Measurements from ENCODE around the gene RFK. TPM values are rescaled to one million over a fixed set of nuclear protein-coding genes. Genes with fewer than 3 reads are reported as not detected.

The RFK gene
- total RNA-seq, 1 experiment from 2014 or later: 33.2 TPM

GRCh38 chr9:76371901-76372300 lies 22.3 kb downstream of the RFK start:
- in situ Hi-C loops (cut with HindIII; ENCODE audit: low pct_unique_long_range_greater_than_20kb, low sequenced_read_pairs): no loop called here
- no peak for ATAC-seq
- ChIA-PET POLR2A (interaction anchor here (0.8 kb wide), 1 partner anchor 55 kb away, joined by 6 read pairs; no protein-coding TSS in a partner anchor), CTCF (no interaction called here)
- DNase-seq (ENCODE audit: low read depth, low spot score): no peak
- BruUV-seq (replicated peaks): no TSS peak
- intact Hi-C loops (cut with micrococcal nuclease; ENCODE audit: unreplicated experiment): no loop called here
- no peak overlapping the region for H3K27ac ChIP-seq (ENCODE audit: low read length)
- no peaks in the 10 kb centered on the region for H3K27me3 ChIP-seq (ENCODE audit: control insufficient read depth, insufficient read depth, low read length)
- TF ChIP-seq SIN3A (IDR thresholded peaks at IDR 0.05; ENCODE audit: borderline replicate concordance, insufficient read depth, low read depth, low read length) (no peak), TCF7L2 (IDR thresholded peaks at IDR 0.05; ENCODE audit: low read depth, low read length) (no peak)
- no peaks in the 10 kb centered on the region for H3K9me3 ChIP-seq (ENCODE audit: control insufficient read depth, insufficient read depth, low read depth, low read length)
- no peaks in the 10 kb centered on the region for H3K36me3 ChIP-seq (ENCODE audit: control insufficient read depth, insufficient read depth, low read length)
- no peaks in the 10 kb centered on the region; the same call in 1 of the 2 replicates for H3K4me1 ChIP-seq (ENCODE audit: control insufficient read depth, insufficient read depth, low read length)
- H3K4me3 ChIP-seq (ENCODE audit: low read depth in 2 of 2, low read length in 2 of 2): no peak overlapping the region

DNA sequence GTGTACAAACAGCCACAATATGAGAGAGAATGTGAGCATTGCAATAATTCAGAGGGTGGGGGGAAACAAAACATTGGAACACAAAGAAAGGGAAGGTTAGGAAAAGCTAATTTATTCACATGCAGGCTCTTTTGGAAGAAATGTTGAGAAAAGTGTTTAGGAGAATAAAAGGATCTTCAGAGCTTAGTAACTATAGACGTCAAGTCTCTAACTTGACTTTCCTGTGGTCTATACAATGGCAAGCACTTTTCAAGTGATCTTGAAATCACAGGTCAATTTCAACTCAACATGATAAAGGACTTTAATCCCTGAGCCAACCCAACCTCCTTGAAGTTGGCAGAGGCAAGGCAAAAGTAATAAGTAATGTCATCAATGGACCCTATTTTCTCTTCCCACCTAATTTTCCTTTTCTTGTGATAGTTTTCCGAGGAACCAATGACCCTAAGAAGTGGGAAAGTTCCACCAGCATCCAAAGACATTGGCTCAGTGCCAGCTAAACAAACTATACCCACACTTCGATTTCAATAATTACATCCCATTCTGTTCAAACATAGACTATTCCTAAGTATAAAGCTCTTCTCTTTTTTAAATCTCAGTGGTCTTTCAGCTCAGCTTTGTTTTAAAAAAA lies 23.7 kb downstream of the RFK start:
- no peak for DNase-seq (ENCODE audit: low read depth, low spot score)
- POLR2A ChIA-PET: interaction anchor here (0.6 kb wide), 1 partner anchor 13 kb away, joined by 3 read pairs; no protein-coding TSS in a partner anchor
- CTCF ChIA-PET: no interaction called here
- Histone ChIP-seq H3K4me3 (ENCODE audit: low read depth in 2 of 2, low read length in 2 of 2) (no peak overlapping the region), H3K4me1 (ENCODE audit: control insufficient read depth, insufficient read depth, low read length) (no peaks in the 10 kb centered on the region; the same call in 1 of the 2 replicates), H3K27me3 (ENCODE audit: control insufficient read depth, insufficient read depth, low read length) (no peaks in the 10 kb centered on the region), H3K27ac (ENCODE audit: low read length) (no peak overlapping the region), H3K36me3 (ENCODE audit: control insufficient read depth, insufficient read depth, low read length) (no peaks in the 10 kb centered on the region), H3K9me3 (ENCODE audit: control insufficient read depth, insufficient read depth, low read depth, low read length) (no peaks in the 10 kb centered on the region)
- TF ChIP-seq TCF7L2 (IDR thresholded peaks at IDR 0.05; ENCODE audit: low read depth, low read length): no peak
- no peak for TF ChIP-seq REST (IDR thresholded peaks at IDR 0.05; ENCODE audit: insufficient read depth in 1 of 2, low read depth in 2 of 2, low read length in 1 of 2)
- TF ChIP-seq CTCF (IDR thresholded peaks at IDR 0.05): no peak
- TF ChIP-seq SIN3A (IDR thresholded peaks at IDR 0.05; ENCODE audit: borderline replicate concordance, insufficient read depth, low read depth, low read length): no peak
- TF ChIP-seq POLR2AphosphoS5 (IDR thresholded peaks at IDR 0.05; ENCODE audit: low read depth, low read length): no peak
- in situ Hi-C loops (cut with HindIII; ENCODE audit: low pct_unique_long_range_greater_than_20kb, low sequenced_read_pairs) (no loop called here), intact Hi-C loops (cut with micrococcal nuclease; ENCODE audit: unreplicated experiment) (no loop called here)
- ATAC-seq: no peak
- BruUV-seq (replicated peaks): no TSS peak

- no peaks in the 10 kb centered on the region; the same call in 1 of the 2 replicates for H3K4me1 ChIP-seq (ENCODE audit: control insufficient read depth, insufficient read depth, low read length)
- H3K9me3 ChIP-seq (ENCODE audit: control insufficient read depth, insufficient read depth, low read depth, low read length): no peaks in the 10 kb centered on the region
- CTCF ChIA-PET: interaction anchor here (0.6 kb wide), 1 partner anchor 503 kb away, joined by 4 read pairs; no protein-coding TSS in a partner anchor
- no peaks in the 10 kb centered on the region for H3K36me3 ChIP-seq (ENCODE audit: control insufficient read depth, insufficient read depth, low read length)
- intact Hi-C loops (cut with micrococcal nuclease; ENCODE audit: unreplicated experiment): no loop called here
- no peak overlapping the region for H3K27ac ChIP-seq (ENCODE audit: low read length)
- ATAC-seq: no peak; the same call in 1 of the 2 replicates
- TF ChIP-seq TCF7L2 (IDR thresholded peaks at IDR 0.05; ENCODE audit: low read depth, low read length) (peak; percentile 81), POLR2AphosphoS5 (IDR thresholded peaks at IDR 0.05; ENCODE audit: low read depth, low read length) (no peak), REST (IDR thresholded peaks at IDR 0.05; ENCODE audit: insufficient read depth in 1 of 2, low read depth in 2 of 2, low read length in 1 of 2) (no peak)
- in situ Hi-C loops (cut with HindIII; ENCODE audit: low pct_unique_long_range_greater_than_20kb, low sequenced_read_pairs): no loop called here
- BruUV-seq (replicated peaks): no TSS peak
- H3K27me3 ChIP-seq (ENCODE audit: control insufficient read depth, insufficient read depth, low read length): no peaks in the 10 kb centered on the region
- H3K4me3 ChIP-seq (ENCODE audit: low read depth in 2 of 2, low read length in 2 of 2): no peak overlapping the region
- no peak for DNase-seq (ENCODE audit: low read depth, low spot score)
- POLR2A ChIA-PET: no interaction called here
Measured at GRCh38 chr9:76369583-76369982, 24.6 kb downstream of the RFK start.
